Smooth muscle cell (in vitro differentiated cells): Measurements from ENCODE around the gene PAFAH2. TPM values are rescaled to one million over a fixed set of nuclear protein-coding genes. Genes with fewer than 3 reads are reported as not detected.
"Not testable (repeated sequence)": the region's sequence is repeated elsewhere in the genome, so short reads cannot be mapped to it uniquely, and the experiment has no call there.

Experiments
- DNase-seq: peaks from one replicate; lab custom pipeline; 2025; ENCODE audit not compliant: unreplicated experiment; lab: John Stamatoyannopoulos, UW
- H2AFZ ChIP-seq: fragments of 200-600 bp; sonication (generic); 2 replicates; pipeline ENCODE4 v1.6.0; 2016; ENCODE audit warnings: antibody characterized with exemption, low read depth, mild to moderate bottlenecking
- H3F3A ChIP-seq: fragments of 200-600 bp; sonication (generic); 2 replicates; pipeline ENCODE4 v1.6.0; 2017; ENCODE audit warnings: antibody characterized with exemption, low read depth
- H3K27ac ChIP-seq: fragments of 200-600 bp; sonication (generic); 2 replicates; pipeline ENCODE4 v1.5.1; 2016; ENCODE audit warnings: low read depth, mild to moderate bottlenecking
- H3K27me3 ChIP-seq: fragments of 200-600 bp; sonication (generic); 2 replicates; pipeline ENCODE4 v1.6.1; 2016; ENCODE audit warnings: low read depth, mild to moderate bottlenecking
- H3K36me3 ChIP-seq: fragments of 200-600 bp; sonication (generic); 2 replicates; pipeline ENCODE4 v1.5.1; 2016; ENCODE audit warnings: low read depth
- H3K4me1 ChIP-seq: fragments of 200-600 bp; sonication (generic); 2 replicates; pipeline ENCODE4 v1.5.1; 2016; ENCODE audit warnings: low read depth
- H3K4me2 ChIP-seq: fragments of 200-600 bp; sonication (generic); 2 replicates; pipeline ENCODE4 v1.6.0; 2016; ENCODE audit warnings: mild to moderate bottlenecking
- H3K4me3 ChIP-seq: fragments of 200-600 bp; sonication (generic); 2 replicates; pipeline ENCODE4 v1.5.1; 2016; ENCODE audit warnings: mild to moderate bottlenecking
- H3K79me2 ChIP-seq: fragments of 200-600 bp; sonication (generic); 2 replicates; pipeline ENCODE4 v1.6.0; 2016; ENCODE audit warnings: low read depth, mild to moderate bottlenecking
- H3K9ac ChIP-seq: fragments of 200-600 bp; sonication (generic); 2 replicates; pipeline ENCODE4 v1.6.0; 2016; ENCODE audit warnings: low read depth
- H3K9me3 ChIP-seq: fragments of 200-600 bp; sonication (generic); replicated peaks from 2 replicates; pipeline ENCODE4 v1.5.1; 2016; ENCODE audit warnings: low read depth
- H4K20me1 ChIP-seq: fragments of 200-600 bp; sonication (generic); 2 replicates; pipeline ENCODE4 v1.6.0; 2016; ENCODE audit warnings: low read depth
- CTCF ChIP-seq: fragments of 200-600 bp; sonication (generic); IDR thresholded peaks from 2 replicates; pipeline ENCODE4 v1.5.1; 2017; ENCODE audit warnings: borderline replicate concordance, mild to moderate bottlenecking, antibody characterized with exemption; ENCODE audit not compliant: insufficient read depth, poor library complexity, severe bottlenecking
- WGBS: methylation state at CpG from one replicate; pipeline ENCODE4 v1.1.7; 2016; ENCODE audit warnings: low lambda C conversion rate; 5-methylcytosine and 5-hydroxymethylcytosine counted together
- polyA plus RNA-seq: library from polyadenylated mRNA; unstranded; fragments of >200 nt; fragmentation: Nextera tagmentation; extraction: Ambion mirVana; gene quantifications from 2 replicates; pipeline ENCODE4 v1.2.1, GENCODE V29; 2016
- total RNA-seq: library from RNA; depleted of rRNA; stranded (reverse); fragments of >200 nt; gene quantifications from 2 replicates; pipeline ENCODE4 v1.2.3, GENCODE V29; 2014

Gene PAFAH2
- total and polyA plus RNA-seq, 2 experiments from 2014 or later, result 9.4 to 9.6 TPM

GRCh38 chr1:25987951-25988350, 9.9 kb downstream of the PAFAH2 start:
- no peaks in the 10 kb centered on the region for H3K36me3 ChIP-seq
- H3K4me1 ChIP-seq, result no peaks in the 10 kb centered on the region
- H2AFZ ChIP-seq, result no peak overlapping the region
- no peaks in the 10 kb centered on the region for H3K79me2 ChIP-seq
- H3K4me3 ChIP-seq, result no peak overlapping the region
- H3K4me2 ChIP-seq, result no peak overlapping the region
- no peaks in the 10 kb centered on the region for H3F3A ChIP-seq
- H4K20me1 ChIP-seq, result no peaks in the 10 kb centered on the region
- 98% methylated on average over 2 of the region's 2 CpGs for WGBS
- no peak for DNase-seq
- H3K9me3 ChIP-seq, result no peaks in the 10 kb centered on the region
- TF ChIP-seq CTCF, result no peak
- H3K9ac ChIP-seq, result no peak overlapping the region
- no peaks in the 10 kb centered on the region for H3K27me3 ChIP-seq
- H3K27ac ChIP-seq, result no peak overlapping the region

GRCh38 chr1:25986773-25987172, 11.1 kb downstream of the PAFAH2 start:
- H3K27me3 ChIP-seq, H3K27ac ChIP-seq: not testable (repeated sequence)
- 98% methylated on average over 10 of the region's 10 CpGs for WGBS

GRCh38 chr1:25985670-25986069, 12.2 kb downstream of the PAFAH2 start:
- no peak overlapping the region for H3K9ac ChIP-seq
- no peaks in the 10 kb centered on the region for H3K36me3 ChIP-seq

More at GRCh38 chr1:25986773-25987172, 11.1 kb downstream of the PAFAH2 start:
- H2AFZ ChIP-seq, H3K4me3 ChIP-seq, H3K79me2 ChIP-seq, H3F3A ChIP-seq, H4K20me1 ChIP-seq, DNase-seq, H3K4me2 ChIP-seq, H3K36me3 ChIP-seq, H3K9me3 ChIP-seq, H3K4me1 ChIP-seq, H3K9ac ChIP-seq: not testable (repeated sequence)

GRCh38 chr1:25985171-25985570, 12.7 kb downstream of the PAFAH2 start:
- no peak overlapping the region for H2AFZ ChIP-seq
- H4K20me1 ChIP-seq, result no peaks in the 10 kb centered on the region
- 95% methylated on average over 1 of the region's 1 CpG for WGBS
- H3K9me3 ChIP-seq, result no peaks in the 10 kb centered on the region
- H3K4me2 ChIP-seq, result no peak overlapping the region
- TF ChIP-seq CTCF, result no peak
- DNase-seq, result no peak
- no peak overlapping the region for H3K4me3 ChIP-seq
- no peaks in the 10 kb centered on the region for H3K79me2 ChIP-seq
- no peak overlapping the region for H3K9ac ChIP-seq
- no peaks in the 10 kb centered on the region for H3K36me3 ChIP-seq
- H3K27ac ChIP-seq, result no peak overlapping the region
- H3K4me1 ChIP-seq, result no peaks in the 10 kb centered on the region
- H3K27me3 ChIP-seq, result no peaks in the 10 kb centered on the region
- no peaks in the 10 kb centered on the region for H3F3A ChIP-seq

More at GRCh38 chr1:25985670-25986069, 12.2 kb downstream of the PAFAH2 start:
- H3K9me3 ChIP-seq, result no peaks in the 10 kb centered on the region
- no peak overlapping the region for H3K27ac ChIP-seq
- no peak overlapping the region for H2AFZ ChIP-seq
- TF ChIP-seq CTCF, result no peak
- no peaks in the 10 kb centered on the region for H4K20me1 ChIP-seq
- no peaks in the 10 kb centered on the region for H3K4me1 ChIP-seq
- no peaks in the 10 kb centered on the region for H3K27me3 ChIP-seq
- H3K79me2 ChIP-seq, result no peaks in the 10 kb centered on the region
- no peak overlapping the region for H3K4me3 ChIP-seq
- no peaks in the 10 kb centered on the region for H3F3A ChIP-seq
- no peak overlapping the region for H3K4me2 ChIP-seq
- WGBS, result 98% methylated on average over 3 of the region's 3 CpGs
- DNase-seq, result no peak
